HEK293 (cell line): Measurements from ENCODE around the gene ACTG2.

Source experiments
- CTCF ChIA-PET: fragments of 350-600 bp; formaldehyde crosslinking; extraction: SDS; loops from one replicate; lab custom pipeline; 2021; ENCODE audit warnings: antibody characterized with exemption; lab: Yijun Ruan, JAX
- POLR2A ChIA-PET: fragments of 300-600 bp; formaldehyde crosslinking; extraction: SDS; loops from one replicate; lab custom pipeline; 2020; ENCODE audit warnings: antibody characterized with exemption, inconsistent platforms; lab: Yijun Ruan, JAX
- H3K27ac ChIP-seq: fragments of 200-500 bp; sonication (Bioruptor generic); 2 replicates; pipeline ENCODE4 v1.5.1; 2014; ENCODE audit warnings: low read depth, low read length, control low read depth, inconsistent platforms; ENCODE audit errors: extremely low read depth
- H3K36me3 ChIP-seq, 2 experiments: fragments of 200-500 bp in 1 of 2; sonication (Bioruptor generic) in 1 of 2; 1 replicate in 1 of 2; 2 replicates in 1 of 2; pipeline ENCODE4 v1.5.1; 2014 to 2017; ENCODE audit warnings: inconsistent platforms in 2 of 2, low read length in 2 of 2; ENCODE audit not compliant: control insufficient read depth in 2 of 2, insufficient read depth in 1 of 2
- H3K4me1 ChIP-seq: fragments of 200-500 bp; sonication (Bioruptor generic); 2 replicates; pipeline ENCODE4 v1.5.1; 2014; ENCODE audit warnings: mild to moderate bottlenecking, low read length, inconsistent platforms; ENCODE audit not compliant: control insufficient read depth, insufficient read depth
- H3K4me3 ChIP-seq: 2 replicates; pipeline ENCODE4 v1.5.1; 2011; ENCODE audit warnings: low read depth, mild to moderate bottlenecking, control low read depth, low read length, moderate library complexity
- H3K9me3 ChIP-seq: fragments of 200-500 bp; sonication (Bioruptor generic); 2 replicates; pipeline ENCODE4 v1.5.1; 2014; ENCODE audit warnings: low read depth, low read length, inconsistent platforms; ENCODE audit not compliant: control insufficient read depth, insufficient read depth
- SP7 ChIP-seq: fragments of 450-650 bp; formaldehyde crosslinking; IDR thresholded peaks from 2 replicates; pipeline ENCODE4 v1.5.1; 2016; ENCODE audit warnings: missing biosample characterization, missing genetic modification characterization
- TCF7L2 ChIP-seq: IDR thresholded peaks from 2 replicates; pipeline ENCODE4 v1.6.1; 2011; ENCODE audit warnings: low read depth, mild to moderate bottlenecking, inconsistent platforms, low read length, moderate library complexity, borderline replicate concordance
- ZBTB20 ChIP-seq: fragments of 450-650 bp; formaldehyde crosslinking; IDR thresholded peaks from 2 replicates; pipeline ENCODE4 v1.5.1; 2016; ENCODE audit warnings: missing biosample characterization, missing genetic modification characterization
- ZEB2 ChIP-seq: fragments of 450-650 bp; formaldehyde crosslinking; IDR thresholded peaks from 2 replicates; pipeline ENCODE4 v1.5.1; 2016; ENCODE audit warnings: missing biosample characterization, missing genetic modification characterization
- ZNF155 ChIP-seq: fragments of 450-650 bp; formaldehyde crosslinking; IDR thresholded peaks from 2 replicates; pipeline ENCODE4 v1.5.1; 2016; ENCODE audit warnings: missing biosample characterization, missing genetic modification characterization
- ZNF280D ChIP-seq: fragments of 450-650 bp; formaldehyde crosslinking; IDR thresholded peaks from 2 replicates; pipeline ENCODE4 v1.5.1; 2016; ENCODE audit warnings: missing biosample characterization, missing genetic modification characterization
- ZNF366 ChIP-seq: fragments of 450-650 bp; formaldehyde crosslinking; conservative IDR thresholded peaks from 2 replicates; pipeline ENCODE4 v1.5.1; 2016; ENCODE audit warnings: missing biosample characterization, missing genetic modification characterization
- ZNF426 ChIP-seq: fragments of 450-650 bp; formaldehyde crosslinking; IDR thresholded peaks from 2 replicates; pipeline ENCODE4 v1.5.1; 2017; ENCODE audit warnings: missing biosample characterization, missing genetic modification characterization, mild to moderate bottlenecking, inconsistent platforms, moderate library complexity
- ZNF610 ChIP-seq: fragments of 450-650 bp; formaldehyde crosslinking; IDR thresholded peaks from 2 replicates; pipeline ENCODE4 v1.5.1; 2016; ENCODE audit warnings: missing biosample characterization, missing genetic modification characterization, borderline replicate concordance
- ZNF660 ChIP-seq: fragments of 450-650 bp; IDR thresholded peaks from 2 replicates; pipeline ENCODE4 v1.5.1; 2018; ENCODE audit warnings: missing biosample characterization, mild to moderate bottlenecking, missing genetic modification characterization
- ZNF785 ChIP-seq: fragments of 450-650 bp; formaldehyde crosslinking; IDR thresholded peaks from 2 replicates; pipeline ENCODE4 v1.5.1; 2016; ENCODE audit warnings: missing biosample characterization, missing genetic modification characterization
- ZSCAN4 ChIP-seq: fragments of 450-650 bp; formaldehyde crosslinking; IDR thresholded peaks from 2 replicates; pipeline ENCODE4 v1.5.1; 2017; ENCODE audit warnings: missing biosample characterization, missing genetic modification characterization

ACTG2 gene

DNA sequence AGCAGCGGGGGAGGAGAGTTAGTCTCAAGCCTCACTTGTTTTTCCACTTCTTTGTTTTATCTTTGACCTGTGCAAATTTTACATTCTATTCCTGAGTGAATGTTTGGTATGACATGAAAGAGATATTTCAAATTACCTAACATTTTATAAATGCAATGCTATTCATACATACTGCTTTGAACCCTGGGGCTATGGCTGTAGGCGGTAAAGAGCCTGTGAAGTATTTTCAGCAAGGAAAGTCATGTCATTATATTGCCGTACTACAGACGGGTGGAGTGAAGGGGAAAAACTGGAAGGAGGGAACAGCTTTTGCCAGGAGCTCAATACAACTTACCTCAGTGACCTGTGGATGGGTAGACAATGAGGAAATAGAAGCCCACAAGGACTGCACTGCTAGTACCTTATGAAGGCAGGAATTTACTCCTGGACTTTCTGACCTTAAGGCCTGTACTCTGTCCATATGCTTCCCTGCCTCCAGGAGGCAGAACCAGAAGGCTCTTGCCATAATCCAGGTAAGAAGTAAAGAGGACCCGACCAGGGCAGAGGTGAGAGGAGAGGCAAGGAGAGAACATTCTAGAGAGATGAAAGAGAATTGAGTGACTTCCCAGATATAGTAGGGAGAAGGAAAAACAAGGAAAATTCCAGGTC lies 63.5 kb downstream of the ACTG2 start (continued):
- TF ChIP-seq ZSCAN4 (tag by site-specific recombination) (no peak), ZNF610 (tag by site-specific recombination) (no peak), ZBTB20 (no peak), ZNF366 (no peak)
- TF ChIP-seq, all 188 proteins: peak for 0

DNA sequence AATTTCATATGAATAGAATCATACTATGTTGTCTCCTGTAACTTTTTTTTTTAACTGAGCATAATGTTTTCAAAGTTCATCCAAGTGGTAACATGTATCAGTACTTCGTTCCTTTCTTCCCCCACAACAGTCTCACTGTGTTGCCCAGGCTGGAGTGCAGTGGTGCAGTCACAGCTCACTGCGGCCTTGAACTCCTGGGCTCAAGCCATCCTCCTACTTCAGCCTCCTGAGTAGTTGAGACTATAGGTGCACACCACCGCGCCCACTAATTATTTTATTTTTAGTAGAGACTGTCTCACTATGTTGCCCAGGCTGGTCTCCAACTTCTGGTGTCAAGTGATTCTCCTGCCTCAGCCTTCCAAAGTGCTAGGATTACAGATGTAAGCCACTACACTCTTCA lies 68.5 kb downstream of the ACTG2 start:
- H3K36me3 ChIP-seq = peaks cover 17 to 37% of the 10 kb centered on the region in 2 experiments
- H3K9me3 ChIP-seq = no peaks in the 10 kb centered on the region
- CTCF ChIA-PET = no interaction called here

GRCh38 chr2:73961823-73962615 lies 69.2 kb downstream of the ACTG2 start:
- H3K27ac ChIP-seq = no peak overlapping the region
- no peaks in the 10 kb centered on the region for H3K9me3 ChIP-seq
- H3K4me3 ChIP-seq = no peak overlapping the region
- ChIA-PET CTCF (no interaction called here), POLR2A (no interaction called here)
- no peaks in the 10 kb centered on the region for H3K4me1 ChIP-seq
- peaks cover 17 to 29% of the 10 kb centered on the region in 2 experiments for H3K36me3 ChIP-seq
- TF ChIP-seq TCF7L2 = no peak
- peak; percentile 97 for TF ChIP-seq ZNF660 (tag by site-specific recombination)

More for the DNA sequence above, 68.5 kb downstream of the ACTG2 start:
- H3K27ac ChIP-seq = no peak overlapping the region
- no peaks in the 10 kb centered on the region for H3K4me1 ChIP-seq
- TF ChIP-seq SP7 (tag by site-specific recombination) = no peak
- TF ChIP-seq ZNF155 (tag by site-specific recombination) = no peak
- no peak for TF ChIP-seq ZNF426 (tag by site-specific recombination)
- no peak for TF ChIP-seq ZNF785 (tag by site-specific recombination)
- no peak overlapping the region for H3K4me3 ChIP-seq
- POLR2A ChIA-PET = no interaction called here

- Histone ChIP-seq H3K27ac (no peak overlapping the region), H3K9me3 (no peaks in the 10 kb centered on the region), H3K4me3 (no peak overlapping the region), H3K4me1 (no peaks in the 10 kb centered on the region), H3K36me3 (peaks cover 13 to 22% of the 10 kb centered on the region in 2 experiments)
- CTCF ChIA-PET = interaction anchor here (0.7 kb wide), 1 partner anchor 877 kb away, joined by 6 read pairs; no protein-coding TSS in a partner anchor
- peak; percentile 56; the same call in 1 of the 2 replicates for TF ChIP-seq ZNF280D (tag by site-specific recombination)
- TF ChIP-seq ZEB2 (tag by site-specific recombination) = no peak
- POLR2A ChIA-PET = no interaction called here
These were observed 70.0 kb downstream of the ACTG2 start for GRCh38 chr2:73962798-73963197.
